ENCODE measurements around the gene HAVCR1.
"Not testable (repeated sequence)": the region's sequence is repeated elsewhere in the genome, so short reads cannot be mapped to it uniquely, and the experiment has no call there.

The HAVCR1 gene

DNA sequence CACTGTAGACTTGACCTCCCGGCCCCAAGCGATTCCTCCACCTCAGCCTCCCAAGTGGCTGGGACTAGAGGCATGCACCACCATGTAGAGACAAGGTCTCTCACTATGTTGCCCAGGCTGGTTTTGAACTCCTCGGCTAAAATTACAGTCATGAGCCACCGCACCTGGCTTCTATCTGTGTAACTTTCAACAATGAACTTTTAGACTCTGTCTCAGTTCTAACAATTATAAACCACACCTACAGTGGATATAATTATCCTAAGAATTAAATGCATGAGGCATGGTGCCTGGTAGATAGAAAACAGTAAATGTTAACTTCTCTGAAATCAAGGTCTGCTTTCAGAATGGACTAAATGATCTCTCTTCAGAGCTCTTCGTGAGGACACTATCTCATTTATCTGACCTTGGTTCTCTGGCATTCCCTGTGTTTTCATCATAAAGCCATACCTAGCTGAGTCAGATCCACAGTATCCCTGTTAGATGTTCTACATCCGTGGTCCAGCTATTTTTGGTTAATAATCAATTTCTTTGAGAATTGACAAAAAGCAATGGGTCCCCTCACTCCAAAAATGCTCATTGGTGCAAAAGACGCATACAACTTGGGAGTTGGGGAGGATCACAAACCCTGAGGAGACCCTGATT is 7.2 kb downstream of the HAVCR1 start:
- in situ Hi-C loops (cut with MboI; ENCODE audit: low sequenced_read_pairs): no loop called here

DNA sequence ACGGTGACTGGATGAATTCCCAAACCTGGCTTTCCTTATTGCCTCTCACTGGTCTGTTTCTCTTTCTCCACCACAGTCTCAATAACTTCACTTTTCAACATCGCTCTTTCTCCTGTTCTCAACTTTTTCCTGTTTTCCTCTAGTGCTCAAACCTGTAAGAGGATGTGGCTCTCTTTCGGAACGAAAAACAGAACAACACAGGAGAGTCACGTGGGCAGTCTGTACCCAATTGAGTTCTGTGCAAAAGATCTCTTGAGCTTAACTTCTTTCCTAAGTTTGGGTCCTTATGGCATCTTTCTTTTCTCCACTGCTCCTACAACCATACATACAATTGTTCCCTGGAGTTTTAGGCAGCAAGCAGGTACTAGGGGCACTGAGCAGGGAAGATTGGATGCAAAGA is 8.9 kb downstream of the HAVCR1 start:
- in situ Hi-C loops (cut with MboI; ENCODE audit: low sequenced_read_pairs): no loop called here

DNA sequence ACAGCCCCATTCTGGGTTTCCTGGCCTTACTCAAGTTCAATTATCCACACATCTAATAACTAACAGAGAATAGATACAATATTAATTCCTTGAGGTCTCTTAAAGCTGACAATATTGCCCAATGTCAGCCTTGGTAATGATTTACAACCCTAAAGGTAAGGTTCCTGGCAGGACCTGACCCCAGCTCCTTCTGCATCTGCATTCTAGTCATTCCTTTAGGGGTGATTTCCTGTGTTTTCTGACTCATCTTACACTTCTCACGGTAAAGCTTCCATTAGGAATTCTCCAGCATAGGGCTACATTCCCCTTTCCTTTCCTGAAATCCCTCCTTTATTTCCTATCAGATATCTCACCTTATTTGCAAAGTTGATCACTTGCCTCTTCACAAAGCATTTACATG is 9.3 kb downstream of the HAVCR1 start:
- in situ Hi-C loops (cut with MboI; ENCODE audit: low sequenced_read_pairs): no loop called here

DNA sequence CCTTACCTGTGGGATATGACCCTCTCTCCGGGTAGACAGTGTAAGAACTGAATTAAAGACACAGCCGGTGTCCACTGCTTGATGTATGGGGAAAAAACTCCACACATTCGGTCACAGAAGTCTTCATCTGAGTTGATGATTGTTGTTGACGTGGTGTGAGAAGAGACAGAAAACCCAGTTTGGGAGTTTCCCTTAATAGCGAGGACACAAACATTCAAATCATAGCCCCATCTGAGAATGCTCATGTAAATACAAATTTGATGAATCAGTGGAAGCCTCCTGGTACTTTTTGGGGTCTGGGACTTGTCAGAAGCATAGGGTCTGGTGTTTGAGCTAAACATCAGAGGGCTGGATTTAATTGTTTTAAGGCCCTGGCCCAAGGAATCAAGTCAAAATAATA is 11.0 kb downstream of the HAVCR1 start:
- in situ Hi-C loops (cut with MboI; ENCODE audit: low sequenced_read_pairs): no loop called here

DNA sequence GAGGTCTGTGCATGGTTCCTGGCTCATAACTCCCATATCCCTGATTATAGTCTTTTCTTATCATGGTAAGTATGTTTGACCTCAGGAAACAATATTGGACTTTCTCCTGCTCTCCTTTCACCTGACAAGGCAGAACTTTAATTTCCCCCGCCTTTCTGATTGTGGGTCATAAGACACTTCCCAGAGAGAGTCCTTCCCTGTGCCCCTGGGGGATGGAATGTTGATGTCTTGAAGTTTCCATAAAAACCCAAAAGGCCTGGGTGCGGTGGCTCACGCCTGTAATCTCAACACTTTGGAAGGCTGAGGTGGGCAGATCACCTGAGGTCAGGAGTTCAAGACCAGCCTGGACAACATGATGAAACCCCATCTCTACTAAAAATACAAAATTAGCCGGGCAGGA is 11.9 kb downstream of the HAVCR1 start:
- in situ Hi-C loops (cut with MboI; ENCODE audit: low sequenced_read_pairs): not testable (repeated sequence)

DNA sequence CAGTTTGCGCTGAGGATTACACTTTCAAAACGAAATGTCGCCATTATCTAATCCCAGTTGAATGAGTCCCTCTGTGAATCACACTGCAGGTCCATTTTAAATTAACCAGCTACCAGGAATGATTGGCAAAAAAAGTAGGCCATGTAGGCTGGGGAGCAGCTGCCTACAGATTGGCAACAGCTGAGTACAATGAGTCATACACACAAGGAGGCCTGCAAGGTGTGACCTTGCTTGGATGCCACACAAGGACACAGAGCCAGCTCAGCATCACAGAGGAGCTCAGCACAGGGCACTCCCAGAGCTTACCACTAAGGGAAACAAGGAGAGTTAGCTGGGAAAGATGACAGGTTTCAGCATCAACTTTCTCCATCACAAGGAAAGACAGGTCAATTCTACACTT is 12.9 kb downstream of the HAVCR1 start:
- in situ Hi-C loops (cut with MboI; ENCODE audit: low sequenced_read_pairs): no loop called here

DNA sequence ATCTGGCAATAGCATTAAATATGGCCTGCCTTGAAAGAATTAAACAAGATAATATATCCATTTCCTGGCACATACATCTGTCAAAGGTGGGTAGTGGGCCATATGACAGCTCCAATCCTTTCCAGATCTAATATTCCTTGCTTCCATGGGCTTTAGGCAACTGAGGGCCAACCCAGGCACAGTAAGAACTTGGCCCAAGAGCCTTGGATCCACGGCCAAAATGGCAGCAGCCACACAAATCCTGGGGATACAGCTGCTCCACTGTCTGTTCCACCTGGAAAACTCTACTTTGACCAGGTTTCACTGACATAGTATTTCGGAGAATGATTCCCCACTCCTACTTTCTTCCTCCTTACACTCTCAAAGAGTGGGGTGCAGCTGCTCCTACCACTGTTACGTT is 13.3 kb downstream of the HAVCR1 start:
- in situ Hi-C loops (cut with MboI; ENCODE audit: low sequenced_read_pairs): no loop called here

DNA sequence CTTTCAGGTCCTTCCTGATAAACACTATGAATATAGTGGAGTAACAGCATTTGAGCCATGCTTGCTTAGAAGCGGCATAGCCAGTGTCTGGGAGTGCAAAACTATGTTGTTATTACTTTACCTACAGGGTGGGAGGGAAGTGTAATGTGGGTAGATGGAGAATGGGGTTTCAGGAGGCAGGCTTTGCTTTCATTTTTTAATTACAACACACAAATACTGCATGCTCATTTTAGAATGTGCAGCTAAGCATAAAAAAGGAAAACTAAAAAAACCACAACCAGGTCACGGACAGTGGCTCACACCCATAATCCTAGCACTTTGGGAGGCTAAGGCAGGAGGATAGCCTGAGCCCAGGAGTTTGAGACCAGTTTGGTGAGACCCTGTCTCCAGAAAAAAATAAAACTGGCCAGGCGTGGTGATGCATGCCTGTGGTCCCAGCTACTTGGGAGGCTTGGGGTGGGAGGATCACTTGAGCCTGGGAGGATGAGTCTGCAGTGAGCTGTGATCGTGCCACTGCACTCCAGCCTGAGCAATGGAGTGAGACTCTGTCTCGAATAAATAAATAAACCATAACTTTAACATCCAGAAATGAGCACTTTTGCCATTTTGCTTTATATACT is 20.2 kb downstream of the HAVCR1 start:
- in situ Hi-C loops (cut with MboI; ENCODE audit: low sequenced_read_pairs): no loop called here

DNA sequence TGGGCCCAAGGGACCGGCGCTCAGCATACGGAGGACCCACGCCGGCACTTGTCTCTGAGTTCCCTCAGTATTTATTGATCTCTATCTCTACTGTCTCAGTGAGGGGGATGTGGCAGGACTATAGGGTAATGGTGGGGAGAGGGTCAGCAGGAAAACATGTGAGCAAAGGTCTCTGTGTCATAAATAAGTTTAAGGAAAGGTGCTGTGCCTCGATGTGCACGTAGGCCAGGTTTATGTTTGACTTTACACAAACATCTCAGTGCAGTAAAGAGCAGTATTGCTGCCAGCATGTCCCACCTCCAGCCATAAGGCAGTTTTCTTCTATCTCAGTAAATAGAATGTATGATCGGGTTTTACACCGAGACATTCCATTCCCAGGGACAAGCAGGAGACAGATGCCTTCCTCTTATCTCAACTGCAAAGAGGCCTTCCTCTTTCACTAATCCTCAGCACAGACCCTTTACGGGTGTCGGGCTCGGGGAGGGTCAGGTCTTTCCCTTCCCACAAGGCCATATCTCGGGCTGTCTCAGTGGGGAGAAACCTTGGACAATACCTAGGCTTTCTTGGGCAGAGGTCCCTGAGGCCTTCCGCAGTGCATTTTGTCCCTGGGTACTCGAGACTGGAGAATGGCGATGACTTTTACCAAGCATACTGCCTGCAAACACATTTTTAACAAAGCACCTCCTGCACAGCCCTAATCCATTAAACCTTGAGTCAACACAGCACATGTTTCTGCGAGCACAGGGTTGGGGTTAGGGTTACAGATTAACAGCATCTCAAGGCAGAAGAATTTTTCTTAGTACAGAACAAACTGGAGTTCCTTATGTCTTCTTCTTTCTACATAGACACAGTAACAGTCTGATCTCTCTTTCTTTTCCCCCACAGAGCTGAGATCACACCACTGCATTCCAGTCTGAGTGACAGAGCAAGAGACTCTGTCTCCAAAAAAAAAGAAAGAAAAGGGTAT is 24.5 kb downstream of the HAVCR1 start:
- in situ Hi-C loops (cut with MboI; ENCODE audit: low sequenced_read_pairs): not testable (repeated sequence)

DNA sequence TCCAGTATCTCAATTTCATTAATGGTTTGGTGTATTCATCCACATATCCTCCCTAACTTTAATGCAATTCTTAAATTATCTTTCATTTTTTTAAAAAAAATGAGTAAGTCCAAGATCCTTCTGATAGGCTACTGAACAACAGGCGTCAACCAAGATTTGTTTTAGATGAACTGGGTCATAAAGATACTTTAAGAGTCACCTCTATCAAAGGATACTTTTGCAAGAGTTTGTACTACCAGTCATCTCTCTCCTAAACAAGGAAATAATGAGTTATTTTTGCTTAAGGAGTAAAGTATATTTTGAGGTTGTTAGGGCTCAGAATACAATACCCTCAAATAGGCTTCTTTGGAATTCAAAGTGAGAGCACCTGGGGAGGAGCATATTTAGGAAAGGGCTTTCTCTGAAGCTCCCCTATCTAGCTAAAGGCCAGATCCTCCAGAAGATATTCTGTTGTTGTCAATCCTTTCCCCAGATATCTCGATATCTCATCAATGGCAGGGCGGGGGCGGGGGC is 25.8 kb downstream of the HAVCR1 start:
- in situ Hi-C loops (cut with MboI; ENCODE audit: low sequenced_read_pairs): no loop called here

DNA sequence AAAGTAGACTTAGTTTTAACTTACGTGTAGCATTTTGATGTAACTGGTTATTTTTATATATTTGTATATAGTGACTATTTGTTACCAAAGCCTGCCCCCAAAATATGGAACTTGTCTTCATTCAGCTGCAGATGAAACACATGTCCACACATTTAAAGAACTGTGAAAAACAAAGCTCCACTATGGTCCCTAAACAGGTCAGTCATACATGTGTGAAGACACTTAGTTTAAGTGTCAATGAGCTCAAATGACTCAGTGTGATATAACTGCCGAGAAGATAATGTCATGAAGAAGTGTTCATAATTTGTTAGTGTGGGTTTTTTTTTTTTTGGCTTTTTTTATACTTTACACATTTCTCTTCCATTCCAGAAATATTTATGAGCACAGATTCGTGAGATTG is 28.2 kb downstream of the HAVCR1 start:
- in situ Hi-C loops (cut with MboI; ENCODE audit: low sequenced_read_pairs): no loop called here

DNA sequence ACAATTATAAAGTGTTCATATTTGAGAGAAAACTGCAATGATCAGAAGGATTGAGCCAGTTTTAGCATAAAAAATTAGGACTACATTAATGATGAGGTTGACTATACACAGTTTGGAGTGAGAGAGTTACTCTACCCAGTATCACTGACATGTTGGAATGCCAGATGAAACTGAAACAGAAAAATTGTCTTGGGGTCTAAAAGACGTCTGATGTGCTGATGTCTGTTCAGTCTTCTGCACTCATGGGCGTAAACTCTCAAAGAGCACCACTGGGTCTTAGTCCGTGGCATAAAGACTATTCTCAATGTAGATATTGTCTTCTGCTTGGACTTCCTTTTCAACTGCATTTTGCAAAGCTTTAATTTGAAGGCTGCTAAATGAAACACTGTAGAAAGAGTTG is 29.5 kb downstream of the HAVCR1 start:
- in situ Hi-C loops (cut with MboI; ENCODE audit: low sequenced_read_pairs): no loop called here

DNA sequence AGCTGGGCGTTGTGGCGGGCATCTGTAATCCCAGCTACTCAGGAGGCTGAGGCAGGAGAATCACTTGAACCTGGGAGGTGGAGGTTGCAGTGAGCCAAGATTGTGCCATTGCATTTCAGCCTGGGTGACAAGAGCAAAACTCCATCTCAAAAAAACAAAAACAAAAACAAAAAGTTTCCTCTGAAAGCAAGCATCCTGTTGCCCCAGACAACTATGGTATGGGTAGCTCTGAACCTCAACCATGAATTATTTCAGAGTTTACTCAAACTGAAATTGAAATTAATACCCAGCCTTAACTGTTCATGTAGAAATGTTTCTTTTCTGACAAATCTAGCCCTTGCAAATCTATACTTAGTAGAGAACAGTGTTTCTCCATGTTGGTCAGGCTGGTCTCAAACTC is 31.3 kb downstream of the HAVCR1 start:
- in situ Hi-C loops (cut with MboI; ENCODE audit: low sequenced_read_pairs): not testable (repeated sequence)

DNA sequence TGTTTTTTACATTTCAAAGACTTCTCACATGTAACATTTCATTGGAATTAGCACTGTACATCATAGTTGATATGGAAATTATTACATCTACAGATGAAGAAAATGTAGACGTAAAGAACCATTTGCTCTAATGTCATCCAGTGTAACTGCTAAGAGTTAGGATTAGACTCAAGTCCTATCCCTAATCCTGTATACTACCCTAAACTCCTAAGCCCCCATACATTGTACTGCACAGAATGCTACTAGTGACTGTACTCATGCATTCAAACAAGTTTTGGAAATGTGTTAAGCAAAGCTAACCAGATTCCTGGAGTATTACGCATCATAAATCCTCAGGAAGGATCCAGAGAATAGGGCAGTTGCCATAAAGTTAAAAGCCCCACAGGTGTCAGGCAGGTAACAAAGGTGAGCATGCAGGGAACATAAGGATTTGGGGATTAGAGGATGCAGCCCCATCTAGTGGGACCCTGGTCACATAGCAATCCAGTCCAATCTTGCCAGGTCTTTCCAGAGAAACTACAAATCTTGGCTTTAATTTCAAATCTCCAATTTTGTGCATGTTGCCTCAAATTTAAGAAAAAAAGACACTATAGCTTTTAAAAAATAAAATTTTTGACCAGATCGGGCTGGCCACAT is 32.0 kb downstream of the HAVCR1 start:
- in situ Hi-C loops (cut with MboI; ENCODE audit: low sequenced_read_pairs): no loop called here

DNA sequence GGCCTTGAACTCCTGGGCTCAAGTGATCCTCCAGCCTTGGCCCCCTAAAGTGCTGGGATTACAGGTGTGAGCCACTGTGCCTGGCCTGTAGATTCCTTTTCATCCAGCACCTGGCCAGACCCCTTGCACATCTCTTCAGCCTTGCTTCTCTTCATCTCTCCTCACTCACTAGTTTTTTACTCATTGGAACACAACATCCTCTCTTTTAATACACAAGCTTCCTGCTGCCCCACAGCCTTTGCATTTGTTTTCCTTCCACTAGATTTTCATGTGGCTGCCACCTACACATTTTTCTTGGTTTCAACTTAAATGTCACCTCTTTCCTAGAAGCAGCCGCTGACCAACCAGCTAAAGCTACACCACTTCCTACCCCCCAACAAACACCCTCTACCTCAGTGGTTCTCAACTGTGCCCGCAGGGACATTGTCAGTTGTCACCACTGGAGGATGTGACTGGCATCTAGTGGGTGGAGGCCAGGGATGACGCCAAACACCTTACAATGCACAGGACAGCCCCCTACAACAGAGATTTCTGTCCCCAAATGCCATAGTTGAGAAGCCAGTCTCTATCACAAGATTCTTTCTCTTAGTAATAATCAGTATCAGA is 33.7 kb downstream of the HAVCR1 start:
- in situ Hi-C loops (cut with MboI; ENCODE audit: low sequenced_read_pairs): no loop called here

DNA sequence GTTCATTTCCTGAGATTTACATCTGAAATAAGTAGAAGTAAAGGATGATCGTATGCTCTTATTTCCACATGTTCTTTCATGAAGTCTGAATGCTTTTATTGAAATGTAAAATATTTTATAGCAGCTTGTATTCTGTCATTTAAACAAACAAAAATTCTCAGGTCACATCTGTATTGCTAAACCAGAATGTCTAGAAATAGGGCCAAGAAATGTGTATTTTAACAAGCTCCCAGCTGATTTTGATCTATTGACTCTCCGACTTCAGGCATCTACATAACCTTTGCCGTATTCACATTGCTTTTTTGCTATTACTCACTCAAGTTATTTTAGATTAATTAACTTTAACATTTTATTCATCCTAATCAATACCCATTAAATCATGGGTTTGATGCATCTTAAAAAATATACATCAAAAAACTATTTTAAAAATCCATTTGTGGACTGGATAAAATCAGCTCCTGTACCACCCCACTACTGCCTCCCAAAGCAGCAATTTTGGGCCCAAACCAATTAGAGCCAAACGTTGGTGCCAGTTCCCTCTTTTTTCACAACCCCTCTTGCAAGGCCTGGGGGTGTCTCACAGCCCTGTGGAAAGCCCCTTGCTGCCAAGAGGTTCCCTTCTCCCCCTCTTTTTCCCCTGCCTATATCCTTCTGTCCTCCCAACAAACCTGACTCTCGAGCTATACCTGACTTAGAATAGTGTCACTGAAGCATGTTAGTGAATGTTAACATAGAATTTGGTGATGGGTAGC is 34.5 kb downstream of the HAVCR1 start:
- in situ Hi-C loops (cut with MboI; ENCODE audit: low sequenced_read_pairs): no loop called here

DNA sequence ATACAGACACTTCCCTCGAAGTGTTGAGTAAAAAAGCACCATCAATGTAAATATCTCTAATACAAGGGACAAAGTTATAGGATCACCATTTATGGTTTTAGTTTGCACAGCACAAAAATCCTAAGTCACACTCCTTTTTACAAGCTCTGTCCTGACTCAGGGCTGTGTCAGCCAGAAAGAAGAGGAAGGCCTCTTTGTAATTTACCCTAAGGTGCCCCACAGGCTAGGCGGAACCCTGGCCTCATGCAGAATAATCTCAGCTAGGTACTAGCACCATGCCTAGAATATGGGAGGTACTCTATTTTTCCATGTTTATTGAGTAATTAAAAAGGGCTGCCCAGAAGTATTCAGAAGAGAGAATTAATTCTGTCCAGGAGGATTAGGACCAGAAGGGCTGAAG is 36.9 kb downstream of the HAVCR1 start:
- in situ Hi-C loops (cut with MboI; ENCODE audit: low sequenced_read_pairs): no loop called here

DNA sequence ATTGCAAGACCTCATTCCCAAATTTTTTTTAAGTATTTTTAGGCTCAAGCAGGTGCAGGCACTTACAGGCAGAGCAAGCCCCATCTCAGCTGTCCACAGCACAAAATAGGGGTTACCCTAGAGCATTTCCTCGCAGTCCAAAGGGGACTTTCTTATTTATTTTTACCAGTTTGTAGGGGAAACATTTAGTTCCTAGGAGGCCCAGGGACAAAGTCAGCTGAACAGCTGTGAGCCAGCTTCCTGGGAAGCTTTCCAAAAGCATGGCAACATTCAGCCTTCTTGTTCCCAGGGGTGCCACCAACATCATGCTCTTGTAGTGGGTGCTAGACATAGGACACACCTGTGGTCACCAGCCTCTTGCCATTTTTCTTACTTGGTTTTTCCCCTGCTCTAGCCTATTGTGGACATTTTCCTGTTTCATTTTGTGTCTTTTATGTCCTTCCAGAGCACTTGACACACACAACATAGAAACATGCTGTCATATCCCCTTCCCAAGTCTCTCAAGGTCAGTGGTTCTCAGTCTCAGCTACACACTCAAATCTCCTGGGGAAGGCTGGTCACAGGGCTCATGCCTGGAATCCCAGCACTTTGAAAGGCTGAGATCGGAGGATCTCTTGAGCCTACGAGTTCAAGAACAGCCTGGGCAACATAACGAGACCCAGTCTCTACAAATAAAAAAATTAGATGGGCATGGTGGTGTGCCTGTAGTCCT is 38.2 kb downstream of the HAVCR1 start:
- in situ Hi-C loops (cut with MboI; ENCODE audit: low sequenced_read_pairs): no loop called here

DNA sequence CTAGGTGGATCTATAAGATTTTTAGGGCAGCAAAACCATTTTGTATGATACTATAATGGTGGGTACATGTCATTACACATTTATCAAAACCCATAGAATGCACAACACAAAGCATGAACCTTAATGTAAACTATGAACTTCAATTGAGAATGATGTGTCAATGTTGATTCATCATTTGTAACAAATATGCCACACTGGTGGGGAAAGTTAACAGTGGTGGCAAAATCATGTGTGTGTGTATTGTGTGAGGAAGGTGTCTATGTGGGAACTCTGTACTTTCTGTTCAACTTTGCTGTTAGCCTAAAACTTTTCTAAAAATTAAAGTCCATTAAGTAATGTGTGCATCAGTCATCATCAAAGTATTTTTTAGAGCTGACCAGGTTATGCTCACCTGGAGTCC is 38.9 kb downstream of the HAVCR1 start:
- in situ Hi-C loops (cut with MboI; ENCODE audit: low sequenced_read_pairs): no loop called here

Data from hTERT RPE-1 (cell line).